CD4-positive, alpha-beta T cell treated with Interleukin-10 for 1 hour (primary cell): ENCODE data around the gene CLDN9.
A peak's percentile ranks its signal among the peaks of the same experiment; 100 is the strongest.

Source experiments
- DNase-seq: peaks from one replicate; pipeline ENCODE4 v3.0.0-alpha.2; 2020

Gene CLDN9

GRCh38 chr16:3058139-3059030 is 45.7 kb downstream of the CLDN9 start:
- peak; percentile 61 for DNase-seq

- peak; percentile 90 for DNase-seq
Observed at GRCh38 chr16:3059041-3059722, 46.5 kb downstream of the CLDN9 start.

- no peak for DNase-seq
Observed at GRCh38 chr16:3059723-3060242, 47.1 kb downstream of the CLDN9 start.

- no peak for DNase-seq
Observed at GRCh38 chr16:3060339-3061127, 47.8 kb downstream of the CLDN9 start.

GRCh38 chr16:3062553-3062952 is 49.8 kb downstream of the CLDN9 start:
- DNase-seq: no peak

- no peak for DNase-seq
Observed at GRCh38 chr16:3063625-3064386, 51.1 kb downstream of the CLDN9 start.
